Fibroblast of peridontal ligament (primary cell): ENCODE data around the gene CLDN6.
"Not testable (repeated sequence)": the region's sequence is repeated elsewhere in the genome, so short reads cannot be mapped to it uniquely, and the experiment has no call there.

Experiments
- DNase-seq: peaks from one replicate; pipeline ENCODE4 v3.0.0-alpha.2; 2010; ENCODE audit errors: extremely low read depth

CLDN6 gene, protein sequence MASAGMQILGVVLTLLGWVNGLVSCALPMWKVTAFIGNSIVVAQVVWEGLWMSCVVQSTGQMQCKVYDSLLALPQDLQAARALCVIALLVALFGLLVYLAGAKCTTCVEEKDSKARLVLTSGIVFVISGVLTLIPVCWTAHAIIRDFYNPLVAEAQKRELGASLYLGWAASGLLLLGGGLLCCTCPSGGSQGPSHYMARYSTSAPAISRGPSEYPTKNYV

DNA sequence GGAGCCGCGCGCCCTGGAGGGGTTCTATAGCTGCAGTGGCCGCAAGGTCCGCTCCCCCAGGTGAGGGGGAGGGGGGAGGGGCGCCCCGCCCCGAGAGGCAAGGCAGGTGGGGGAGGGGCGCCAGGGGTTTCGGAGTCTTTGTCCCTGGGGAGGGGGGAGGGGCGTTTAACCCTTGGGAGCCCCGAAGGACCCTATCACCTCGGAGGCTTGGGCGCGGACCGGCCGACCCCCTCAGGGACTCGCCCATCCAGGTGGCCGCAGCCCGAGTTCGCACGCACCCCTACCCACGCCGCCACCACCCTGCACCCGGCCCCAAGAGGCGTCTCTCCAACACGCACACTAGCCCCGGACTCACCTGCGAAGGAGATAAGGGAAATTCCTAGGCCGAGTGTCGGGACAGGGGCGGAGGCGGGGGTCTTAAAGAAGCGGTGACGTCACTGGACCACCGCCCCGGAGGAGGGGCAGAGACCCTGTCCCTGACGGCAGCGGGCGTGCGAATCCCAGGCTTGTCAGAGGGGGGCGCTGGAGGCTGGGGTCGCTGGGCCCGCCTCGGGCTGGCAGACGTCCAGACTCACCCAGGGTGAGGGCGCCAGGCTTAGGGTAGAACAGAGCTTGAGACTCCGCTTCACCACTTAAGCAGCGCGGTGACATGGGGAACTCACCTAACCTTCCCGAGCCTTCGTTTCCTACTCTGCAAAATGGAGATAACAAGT is at the start of gene CLDN6:
CLDN6 (minus strand) TSS at position 390 of the 713 bp plus-strand sequence. CDS start 2,162 bp downstream, outside the sequence.
- no peak for DNase-seq

DNA sequence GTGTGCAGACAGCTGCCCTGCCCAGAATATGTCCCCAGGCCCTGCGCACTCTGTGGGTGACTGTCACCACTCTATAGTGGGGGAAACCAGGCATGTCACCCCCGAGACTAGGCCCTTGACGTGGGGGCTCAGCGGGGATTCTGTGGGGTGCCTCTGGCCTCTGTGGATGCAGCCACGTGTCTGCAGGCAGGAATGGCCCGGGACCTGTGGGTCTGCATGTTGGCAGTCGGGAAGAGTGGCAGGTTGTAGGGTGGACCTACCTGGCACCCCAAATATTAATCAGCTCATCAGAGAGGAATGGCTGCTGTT is 48.4 kb upstream of the CLDN6 start:
- DNase-seq = no peak

DNA sequence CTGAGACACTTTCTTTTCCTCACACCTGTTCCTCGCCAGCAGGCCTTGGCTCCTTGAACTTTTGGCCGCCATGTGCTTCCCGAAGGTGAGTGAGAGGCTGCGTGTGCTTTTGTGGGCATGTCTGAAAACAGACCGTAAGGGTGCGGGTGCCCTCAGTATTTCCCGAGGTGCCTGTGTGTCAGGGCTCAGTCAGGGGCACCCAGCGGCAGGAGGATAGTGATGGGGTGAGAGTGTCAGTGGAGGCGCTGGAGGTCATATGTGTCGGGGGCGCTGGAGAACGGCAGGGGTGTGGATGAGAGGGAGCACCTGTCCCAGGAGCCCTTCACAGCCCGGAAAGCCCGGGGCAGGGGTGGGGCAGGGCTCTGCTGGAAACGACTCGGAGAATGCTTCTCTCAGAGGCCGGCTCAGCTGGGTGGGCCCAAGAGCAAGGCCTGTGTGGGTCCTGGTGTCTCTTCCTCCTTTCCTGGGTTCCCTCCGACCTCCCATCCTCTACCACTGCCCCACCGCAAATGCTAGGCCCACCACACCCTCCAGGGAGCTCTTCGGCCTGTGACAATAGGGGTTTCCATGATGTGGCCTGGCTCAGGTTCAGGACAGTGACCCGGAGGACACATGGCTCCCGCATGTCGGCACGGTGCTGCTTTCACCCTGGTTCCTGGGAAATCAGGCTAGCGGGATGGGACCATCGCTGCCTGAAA is 47.9 kb upstream of the CLDN6 start:
- DNase-seq = no peak

DNA sequence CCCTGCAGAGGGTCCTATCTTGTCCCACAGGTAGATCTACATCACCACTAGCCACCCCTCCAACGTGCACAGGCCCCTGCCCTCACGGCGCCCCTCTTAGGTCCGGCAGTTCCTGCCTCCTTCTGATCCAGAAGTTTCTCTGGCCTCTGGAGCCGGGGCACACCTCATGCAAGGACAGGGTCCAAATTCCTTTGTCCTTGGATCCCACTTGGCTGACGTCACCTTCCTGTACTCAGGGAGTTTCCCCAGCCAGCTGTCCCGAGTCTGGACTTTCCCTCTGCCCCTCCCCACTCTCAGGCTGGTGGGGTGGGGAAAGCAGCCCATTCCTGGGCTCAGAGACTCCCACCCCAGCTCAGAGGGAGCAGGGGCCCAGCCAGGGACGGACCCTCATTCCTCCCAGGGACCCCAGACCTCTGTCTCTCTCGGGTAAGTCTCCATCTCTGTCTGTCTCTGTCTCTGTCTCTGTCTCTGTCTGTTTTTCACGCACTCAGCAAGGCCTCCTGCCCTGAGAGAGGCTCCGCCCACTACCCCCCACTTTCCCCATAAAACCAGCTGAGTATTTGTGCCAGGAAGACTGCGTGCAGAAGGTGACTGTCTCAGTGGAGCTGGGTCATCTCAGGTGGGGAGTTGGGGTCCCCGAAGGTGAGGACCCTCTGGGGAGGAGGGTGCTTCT is 47.2 kb upstream of the CLDN6 start, which contains the start of gene IL32:
IL32 (plus strand) TSS at position 572 of the 673 bp plus-strand sequence. CDS start 172 bp downstream, outside the sequence.
- peak; percentile 33 for DNase-seq

DNA sequence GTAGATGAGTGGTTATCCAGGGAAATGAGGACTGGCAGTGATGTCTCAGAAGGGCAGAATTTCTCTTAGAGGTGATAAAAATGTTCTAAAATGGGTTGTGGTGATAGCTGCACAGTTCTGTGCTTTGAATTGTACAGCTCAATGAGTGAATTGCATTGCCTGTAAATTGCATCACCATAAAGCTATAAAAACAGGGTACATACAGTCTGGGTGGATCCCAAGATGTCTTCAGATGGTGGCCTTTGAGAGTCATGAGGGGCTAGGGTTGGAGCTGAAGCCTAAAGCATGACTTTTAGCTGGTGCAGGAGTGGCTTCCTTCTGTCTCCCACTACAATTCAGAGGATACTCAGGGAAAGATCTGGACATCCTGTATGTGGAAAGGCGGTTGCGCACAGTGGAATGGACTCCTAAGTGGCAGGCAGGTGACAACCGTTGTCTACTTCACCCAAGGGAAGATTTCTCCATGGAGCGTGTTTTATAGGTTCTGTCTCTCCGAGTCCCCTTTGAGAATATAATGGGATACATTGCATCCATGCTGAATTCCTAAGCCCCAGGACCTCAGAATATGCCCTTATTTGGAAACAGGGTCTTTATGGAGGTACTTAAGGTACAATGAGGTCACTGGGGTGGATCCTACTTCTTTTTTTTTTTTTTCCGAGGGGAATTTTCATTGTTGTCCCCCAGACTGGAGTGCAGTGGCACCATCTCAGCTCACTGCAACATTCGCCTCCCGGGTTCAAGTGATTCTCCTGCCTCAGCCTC is 45.8 kb upstream of the CLDN6 start:
- DNase-seq = no peak

DNA sequence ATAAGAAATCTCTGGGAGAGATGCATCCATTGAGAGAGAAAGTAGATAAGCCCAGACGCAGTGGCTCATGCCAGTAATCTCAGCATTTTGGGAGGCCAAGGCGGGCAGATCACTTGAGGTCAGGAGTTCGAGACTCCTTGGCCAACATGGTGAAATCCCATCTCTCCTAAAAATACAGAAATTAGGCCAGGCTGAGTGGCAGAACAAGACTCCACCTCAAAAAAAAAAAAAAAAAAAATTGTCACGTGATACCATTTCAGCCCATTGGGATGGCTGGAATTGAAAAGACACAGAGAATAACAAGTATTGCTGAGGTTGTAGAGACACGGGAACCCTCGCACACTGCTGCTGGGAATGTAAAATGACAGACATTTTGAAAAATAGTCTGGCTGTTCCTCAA is 44.6 kb upstream of the CLDN6 start:
- no peak for DNase-seq

DNA sequence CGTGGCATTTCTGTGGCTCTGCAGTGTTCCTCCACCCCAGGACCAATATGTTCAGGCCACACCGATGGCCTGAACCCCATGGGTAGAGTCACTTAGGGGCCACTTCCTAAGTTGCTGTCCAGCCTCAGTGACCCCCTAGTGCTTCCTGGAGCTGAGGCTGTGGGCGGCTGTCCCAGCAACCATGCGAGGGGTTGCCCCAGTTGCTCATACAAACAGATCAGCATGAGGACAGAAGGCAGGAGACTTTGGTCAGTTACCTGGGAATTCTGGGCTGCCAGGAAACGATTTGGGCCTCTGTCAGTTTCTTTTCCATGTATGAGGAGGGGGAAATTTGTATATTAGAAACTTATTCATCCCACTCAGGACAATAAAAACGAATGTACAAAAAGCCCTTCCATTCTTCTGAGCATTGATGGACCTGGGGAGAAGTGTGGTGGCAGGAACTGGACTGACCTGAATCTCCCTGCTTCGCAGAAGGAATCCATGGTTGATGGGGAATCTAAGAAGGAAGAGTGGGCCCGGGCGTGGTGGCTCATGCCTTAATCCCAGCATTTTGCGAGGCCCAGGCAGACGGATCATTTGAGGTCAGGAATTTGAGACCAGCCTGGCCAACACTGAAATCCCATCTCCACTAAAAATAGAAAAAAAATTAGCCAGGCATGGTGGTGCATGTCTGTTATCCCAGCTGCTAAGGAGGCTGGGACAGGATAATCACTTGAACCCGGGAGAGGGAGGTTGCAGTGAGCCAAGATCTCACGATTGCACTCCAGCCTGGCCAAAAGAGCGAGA is 42.5 kb upstream of the CLDN6 start:
- DNase-seq = no peak

DNA sequence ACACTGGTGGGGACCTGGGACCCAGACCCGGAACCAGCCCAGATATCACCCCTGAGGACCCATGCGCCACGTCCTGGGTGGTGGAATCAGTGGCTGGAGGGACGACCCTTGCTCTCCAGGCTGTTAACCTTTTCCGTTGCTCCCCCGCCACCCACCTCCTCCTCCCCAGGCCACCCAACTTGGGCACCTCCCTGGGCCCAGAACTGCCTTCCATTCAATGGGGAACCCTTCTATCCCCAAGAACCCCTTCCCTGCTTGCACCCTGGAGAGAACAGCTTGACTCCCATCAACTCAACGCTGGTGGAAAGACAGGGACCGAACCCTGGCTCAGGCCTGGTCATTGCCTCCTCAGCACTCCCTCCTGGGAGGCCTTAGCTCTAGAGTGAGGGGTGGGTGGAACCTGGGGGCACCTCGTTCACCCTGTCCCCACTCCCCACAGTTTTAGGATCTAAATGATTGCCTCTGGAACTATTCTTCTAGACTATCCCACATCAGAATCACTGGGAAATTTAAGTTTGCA is 41.8 kb upstream of the CLDN6 start:
- DNase-seq = no peak

DNA sequence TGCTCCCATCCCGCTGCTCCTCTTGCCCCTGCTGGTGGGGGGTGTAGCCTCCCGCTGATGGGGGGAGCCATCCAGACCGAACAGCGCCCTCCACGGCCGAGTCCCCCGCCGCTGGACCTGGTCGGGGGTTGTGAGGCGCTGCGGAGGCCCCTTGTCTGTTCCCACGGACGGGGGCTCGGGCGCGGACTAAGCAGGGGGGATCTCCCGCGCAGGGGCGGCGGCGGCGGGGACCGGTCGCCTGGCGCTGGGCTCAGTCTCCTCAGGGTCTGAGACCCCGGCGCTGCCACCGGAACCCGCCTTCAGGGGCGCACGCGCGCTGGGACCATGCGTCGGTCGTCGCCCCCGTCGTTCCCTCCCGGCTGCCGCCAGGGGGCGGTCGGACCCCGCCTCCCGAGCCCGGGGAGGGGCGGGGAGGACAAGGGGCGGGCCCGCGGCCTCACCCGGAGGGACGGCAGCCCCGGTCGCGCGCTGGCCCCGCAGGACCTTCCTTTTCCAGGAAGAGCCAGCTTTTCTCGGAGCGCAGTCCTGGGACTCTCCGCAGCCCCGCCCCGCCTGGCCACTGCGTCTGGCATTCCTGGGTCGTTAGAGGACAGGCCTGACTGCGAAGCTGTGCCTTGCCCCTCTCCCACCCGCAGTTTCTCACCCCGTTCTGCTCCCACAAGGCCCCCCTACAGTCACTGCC is 41.2 kb upstream of the CLDN6 start:
- DNase-seq = peak; percentile 64

DNA sequence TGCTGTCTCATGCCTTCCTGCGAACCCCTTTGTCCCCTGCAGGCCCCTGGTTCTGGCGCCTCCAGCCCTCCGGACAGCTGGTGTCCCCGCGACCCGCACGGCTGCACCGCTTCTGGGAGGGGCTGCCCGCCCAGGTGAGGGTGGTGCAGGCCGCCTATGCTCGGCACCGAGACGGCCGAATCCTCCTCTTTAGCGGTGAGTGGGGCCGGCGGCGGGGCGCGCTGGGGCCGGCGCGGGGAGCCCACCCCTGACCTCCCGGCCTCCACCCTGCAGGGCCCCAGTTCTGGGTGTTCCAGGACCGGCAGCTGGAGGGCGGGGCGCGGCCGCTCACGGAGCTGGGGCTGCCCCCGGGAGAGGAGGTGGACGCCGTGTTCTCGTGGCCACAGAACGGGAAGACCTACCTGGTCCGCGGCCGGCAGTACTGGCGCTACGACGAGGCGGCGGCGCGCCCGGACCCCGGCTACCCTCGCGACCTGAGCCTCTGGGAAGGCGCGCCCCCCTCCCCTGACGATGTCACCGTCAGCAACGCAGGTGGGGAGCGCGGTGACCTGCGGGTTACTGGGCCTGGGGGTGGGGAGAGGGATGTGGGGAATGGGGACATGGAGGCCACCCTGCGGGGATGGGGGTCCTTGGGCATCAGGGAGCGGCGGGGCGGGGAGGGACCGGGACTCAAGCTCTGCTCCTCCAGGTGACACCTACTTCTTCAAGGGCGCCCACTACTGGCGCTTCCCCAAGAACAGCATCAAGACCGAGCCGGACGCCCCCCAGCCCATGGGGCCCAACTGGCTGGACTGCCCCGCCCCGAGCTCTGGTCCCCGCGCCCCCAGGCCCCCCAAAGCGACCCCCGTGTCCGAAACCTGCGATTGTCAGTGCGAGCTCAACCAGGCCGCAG is 40.4 kb upstream of the CLDN6 start:
- DNase-seq = peak; percentile 13

DNA sequence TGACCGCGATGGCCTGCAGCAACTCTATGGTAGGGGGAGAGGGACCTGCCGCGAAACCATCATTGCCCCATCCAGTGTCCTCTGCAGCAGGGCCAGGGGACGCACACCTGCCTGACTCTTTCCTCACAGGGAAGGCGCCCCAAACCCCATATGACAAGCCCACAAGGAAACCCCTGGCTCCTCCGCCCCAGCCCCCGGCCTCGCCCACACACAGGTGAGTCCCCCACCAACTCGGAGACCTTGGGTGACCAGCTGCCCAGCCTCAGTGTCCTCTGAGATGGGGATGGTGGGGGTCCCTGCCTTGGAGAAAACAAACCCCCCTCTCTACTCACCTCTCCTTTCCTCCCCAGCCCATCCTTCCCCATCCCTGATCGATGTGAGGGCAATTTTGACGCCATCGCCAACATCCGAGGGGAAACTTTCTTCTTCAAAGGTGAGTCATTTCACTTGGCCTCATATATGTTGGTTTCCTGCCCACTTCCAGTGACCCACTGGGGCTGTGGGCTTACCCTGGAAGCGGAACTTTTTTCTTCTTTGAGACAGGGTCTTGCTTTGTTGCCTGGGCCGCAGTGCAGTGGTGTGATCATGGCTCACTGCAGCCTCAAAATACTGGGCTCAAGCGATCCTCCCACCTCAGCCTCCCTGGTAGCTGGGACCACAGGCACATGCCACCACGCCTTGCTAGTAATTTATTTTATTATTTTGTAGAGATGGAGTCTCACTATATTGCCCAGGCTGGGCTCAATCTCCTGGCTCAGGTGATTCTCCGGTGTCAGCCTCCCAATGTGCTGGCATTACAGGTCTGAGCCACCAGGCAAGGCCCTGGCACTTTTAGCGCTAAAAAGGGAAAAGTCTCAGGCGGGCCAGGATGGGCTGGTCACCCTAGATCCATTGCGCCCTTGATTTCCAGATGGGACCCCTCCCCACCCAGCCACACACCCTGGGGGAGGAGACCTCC is 39.5 kb upstream of the CLDN6 start:
- DNase-seq = no peak

DNA sequence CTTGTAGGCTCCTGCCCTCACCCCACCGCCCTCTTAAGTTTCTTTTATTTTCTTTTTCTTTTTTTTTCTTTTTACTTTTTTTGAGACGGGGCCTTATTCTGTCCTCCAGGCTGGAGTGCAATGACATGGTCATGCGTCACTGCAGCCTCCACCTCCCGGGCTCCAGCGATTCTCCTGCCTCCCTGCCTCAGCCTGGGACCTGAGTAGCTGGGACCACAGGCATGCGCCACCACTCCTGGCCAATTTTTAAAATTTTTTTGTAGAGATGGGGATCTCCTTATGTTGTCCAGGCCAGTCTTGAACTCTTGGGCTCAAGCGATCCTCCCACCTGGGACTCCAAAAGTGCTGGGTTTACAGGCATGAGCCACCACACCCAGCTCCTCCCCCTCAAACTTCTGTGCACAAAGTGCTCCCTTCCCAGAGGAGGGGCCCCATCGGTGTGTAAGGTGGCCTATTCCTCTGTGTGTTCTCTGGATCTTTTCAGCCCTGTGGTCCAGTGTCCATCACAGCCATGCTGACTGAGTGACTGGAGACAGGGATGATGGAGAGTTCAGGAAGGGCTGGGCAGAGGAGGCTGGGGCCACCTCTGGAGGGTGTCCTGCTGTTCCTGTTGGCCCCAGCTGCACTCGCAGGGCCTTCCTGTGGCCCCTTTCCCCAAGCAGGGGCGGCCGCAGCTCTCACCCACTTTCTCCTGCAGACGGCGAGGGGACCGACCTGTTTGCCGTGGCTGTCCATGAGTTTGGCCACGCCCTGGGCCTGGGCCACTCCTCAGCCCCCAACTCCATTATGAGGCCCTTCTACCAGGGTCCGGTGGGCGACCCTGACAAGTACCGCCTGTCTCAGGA is 38.6 kb upstream of the CLDN6 start:
- DNase-seq = no peak

DNA sequence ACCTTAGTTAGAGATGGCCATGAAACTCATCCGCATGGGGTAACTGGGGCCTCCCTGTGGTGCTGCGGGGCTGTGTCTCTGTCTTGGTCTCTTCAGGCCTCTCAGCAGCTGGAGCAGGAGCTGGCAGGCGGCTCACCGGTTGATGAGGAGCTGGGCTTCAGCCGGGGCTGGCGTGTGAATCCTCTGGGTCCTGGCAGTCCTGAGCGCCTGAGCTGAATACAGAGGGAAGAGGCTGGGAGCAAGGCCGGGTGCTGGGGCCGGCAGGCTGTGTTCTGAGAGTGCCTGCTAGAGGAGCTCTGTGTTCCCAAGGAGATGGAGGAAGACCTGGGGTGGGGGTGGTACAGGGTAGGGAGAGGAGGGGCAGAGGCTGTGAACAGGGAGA is 37.7 kb upstream of the CLDN6 start:
- DNase-seq = not testable (repeated sequence)

DNA sequence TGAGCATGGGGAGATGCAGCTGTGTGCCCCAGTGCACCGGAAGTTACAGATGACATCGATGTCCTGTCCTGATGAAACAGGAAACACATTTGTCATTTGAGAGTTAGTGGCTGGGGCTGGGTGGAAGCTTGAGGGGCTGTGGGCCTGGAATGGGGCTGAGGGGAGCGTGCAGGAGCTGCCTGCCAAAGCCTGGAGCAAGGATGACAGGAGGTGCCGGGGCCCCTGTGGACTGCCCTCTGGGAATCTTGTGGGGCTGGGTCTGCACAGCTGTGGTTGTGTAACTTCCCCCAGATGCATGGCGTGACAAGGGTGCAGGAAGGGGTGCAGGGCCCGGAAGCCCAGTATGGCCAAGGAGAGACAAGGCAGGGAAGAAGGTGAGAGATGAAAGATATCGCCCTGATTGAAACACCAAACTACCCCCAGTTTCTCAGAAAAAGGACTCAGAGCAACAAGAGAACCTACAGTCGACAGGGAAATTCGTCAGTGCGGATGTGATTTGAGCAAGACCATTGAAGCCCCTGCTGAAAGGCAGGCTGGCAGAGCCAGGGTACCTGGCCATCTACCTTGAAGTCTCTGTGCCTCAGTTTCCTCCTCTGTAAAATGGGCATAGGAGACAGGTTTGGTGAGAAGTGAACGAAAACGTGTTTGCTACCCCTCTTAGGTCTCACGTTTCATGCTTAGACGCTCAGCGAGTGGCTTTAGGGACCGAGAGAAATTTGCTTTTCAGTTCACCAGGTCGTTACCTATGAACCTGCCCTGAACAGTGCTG is 37.2 kb upstream of the CLDN6 start:
- no peak for DNase-seq

DNA sequence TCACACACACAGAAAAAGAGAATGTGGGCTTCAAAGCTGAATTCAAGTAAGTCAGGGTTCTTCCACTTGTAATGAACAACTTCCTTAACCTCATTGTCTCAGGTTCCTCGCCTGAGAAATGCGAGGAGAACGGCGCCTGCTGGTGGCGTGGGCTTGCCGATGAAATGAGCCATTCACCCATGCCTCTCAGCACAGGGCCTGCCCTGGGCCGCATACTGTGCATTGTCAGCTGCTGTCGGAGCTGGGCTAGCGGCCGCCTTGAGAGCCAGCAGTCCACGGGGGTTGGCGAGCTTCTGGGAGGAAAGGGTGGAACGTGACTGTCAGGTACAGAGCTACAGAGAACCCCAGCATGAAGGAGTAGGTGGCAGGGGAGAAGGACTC is 35.3 kb upstream of the CLDN6 start:
- not testable (repeated sequence) for DNase-seq
